SKM-1 treated with dmso at 0.1 percent for 144 hours (cell line): ENCODE data around the gene GNGT1.

Experiments used
- DNase-seq: peaks from one replicate; lab custom pipeline; 2025; ENCODE audit not compliant: unreplicated experiment; lab: John Stamatoyannopoulos, UW

Gene GNGT1

DNA sequence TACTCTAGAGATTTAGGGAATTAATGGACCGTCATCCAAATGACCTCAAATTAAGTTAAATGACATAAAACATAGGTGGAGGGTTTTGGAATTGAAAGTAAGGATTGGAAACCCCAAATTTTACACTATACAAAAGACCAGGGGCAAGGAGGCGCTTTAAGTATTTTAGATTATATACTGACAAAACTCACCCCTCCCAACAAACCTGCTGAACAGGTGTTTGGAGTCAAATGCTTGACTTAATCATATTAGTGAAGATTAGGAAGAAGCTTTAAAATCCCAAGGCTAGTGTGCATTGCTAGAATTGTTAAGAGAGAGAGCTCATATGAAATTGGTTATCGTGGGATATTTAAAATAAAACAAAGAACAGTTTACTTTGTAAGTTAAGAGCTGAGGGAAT is at the start of gene GNGT1:
TSS of gene GNGT1 (plus strand) at position 301 of the 400 bp plus-strand sequence. CDS start 180 bp downstream, outside the sequence.
- no peak for DNase-seq

DNA sequence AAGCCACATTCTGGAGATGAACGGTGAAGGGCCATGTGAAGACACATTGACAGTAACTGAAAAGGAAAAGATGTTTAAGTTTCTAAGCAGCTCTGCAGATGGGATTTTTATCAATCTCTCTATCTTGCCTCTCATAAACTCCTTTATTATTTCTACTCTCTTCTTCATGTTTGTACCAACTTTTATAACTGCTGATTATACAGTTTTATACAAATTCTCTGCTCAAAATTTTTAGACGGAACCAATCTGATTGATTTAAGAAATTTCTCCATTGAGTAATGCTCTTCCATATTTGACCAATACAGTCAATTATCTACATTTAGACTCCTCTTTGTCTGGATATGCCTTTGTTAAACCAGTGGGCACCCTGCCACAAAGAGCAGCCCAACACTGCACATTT is 47.5 kb upstream of the GNGT1 start:
- no peak for DNase-seq

DNA sequence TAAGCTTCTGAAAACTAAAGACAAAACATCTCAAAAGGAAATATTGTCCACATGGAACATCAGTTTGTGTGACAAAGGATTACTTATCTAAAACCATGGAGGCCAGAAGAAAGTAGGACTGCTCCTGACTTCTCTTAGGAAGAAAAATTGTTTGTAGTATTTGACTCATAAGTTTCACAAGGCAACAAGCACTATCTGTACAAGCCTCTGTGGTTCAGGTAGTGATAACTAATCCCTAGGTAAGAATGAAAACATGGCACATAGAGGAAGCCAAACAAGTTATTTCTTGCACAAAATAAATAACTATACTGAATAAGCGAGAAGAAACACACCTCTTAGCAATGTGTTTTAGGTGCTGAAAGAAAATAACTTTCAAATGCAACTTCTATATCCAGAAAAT is 46.1 kb upstream of the GNGT1 start:
- no peak for DNase-seq

- peak; percentile 1 for DNase-seq
These were observed 44.9 kb upstream of the GNGT1 start for GRCh38 chr7:93861325-93861949.

GRCh38 chr7:93862651-93863050 is 43.7 kb upstream of the GNGT1 start:
- no peak for DNase-seq

DNA sequence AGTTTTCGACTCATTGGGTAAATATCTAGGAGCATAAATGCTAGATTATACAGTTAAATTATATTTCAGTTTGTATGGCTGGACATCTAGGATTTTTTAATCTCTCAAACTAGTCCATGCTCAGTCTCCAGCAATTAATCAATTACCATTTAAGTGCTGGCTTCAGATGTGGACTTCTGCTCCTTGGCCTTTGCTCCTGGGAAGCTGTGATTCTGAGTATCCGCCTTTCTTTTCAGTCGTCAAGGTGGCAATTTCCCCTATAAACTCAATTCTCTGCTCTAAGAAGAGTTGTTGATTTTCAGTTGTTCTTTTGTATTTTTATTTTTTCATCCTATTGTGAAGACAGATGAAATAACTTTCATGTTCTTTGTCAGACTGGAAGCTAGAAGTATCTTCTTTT is 39.5 kb upstream of the GNGT1 start:
- no peak for DNase-seq

DNA sequence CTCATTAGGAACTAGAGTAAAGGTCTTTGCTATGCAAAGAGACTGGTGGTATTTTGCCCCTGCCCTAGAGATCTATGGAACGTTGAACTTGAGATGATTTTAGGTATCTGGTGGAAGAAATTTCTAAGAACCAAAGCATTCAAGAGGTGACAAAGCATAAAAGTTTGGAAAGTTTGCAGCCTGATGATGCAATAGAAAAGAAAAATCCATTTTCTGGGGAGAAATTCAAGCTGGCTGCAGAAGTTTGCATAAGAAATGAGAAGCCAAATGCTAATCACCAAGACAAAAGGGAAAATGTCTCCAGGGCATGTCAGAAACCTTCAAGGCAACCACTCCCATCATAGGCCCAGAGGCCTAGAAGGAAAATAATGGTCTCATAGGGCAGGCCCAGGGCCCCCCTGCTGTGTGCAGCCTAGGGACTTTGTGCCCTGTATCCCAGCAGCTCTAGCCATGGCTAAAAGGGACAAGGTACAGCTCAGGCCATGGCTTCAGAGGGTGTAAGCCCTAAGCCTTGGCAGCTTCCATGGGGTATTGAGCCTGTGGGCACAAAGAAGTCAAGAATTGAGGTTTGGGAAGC is 32.3 kb upstream of the GNGT1 start:
- no peak for DNase-seq

DNA sequence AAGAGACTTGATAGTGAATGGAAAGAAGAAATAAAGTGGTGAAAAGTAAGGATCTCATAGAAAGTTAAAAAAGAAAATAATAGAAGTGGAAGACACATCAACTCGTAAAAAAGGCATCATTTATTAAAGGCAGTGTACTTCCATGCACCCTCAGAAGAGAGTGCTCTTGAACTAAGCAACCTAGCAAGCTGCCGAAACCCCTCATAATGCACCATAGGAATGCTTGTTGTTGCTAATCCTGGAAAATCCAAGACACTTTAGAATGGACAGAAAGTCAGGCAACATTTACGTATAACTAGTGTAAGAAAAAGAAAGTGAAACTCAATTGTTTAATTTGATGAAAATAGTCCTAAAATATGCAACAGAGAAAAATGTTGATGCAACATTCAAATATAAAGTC is 28.6 kb upstream of the GNGT1 start:
- no peak for DNase-seq

DNA sequence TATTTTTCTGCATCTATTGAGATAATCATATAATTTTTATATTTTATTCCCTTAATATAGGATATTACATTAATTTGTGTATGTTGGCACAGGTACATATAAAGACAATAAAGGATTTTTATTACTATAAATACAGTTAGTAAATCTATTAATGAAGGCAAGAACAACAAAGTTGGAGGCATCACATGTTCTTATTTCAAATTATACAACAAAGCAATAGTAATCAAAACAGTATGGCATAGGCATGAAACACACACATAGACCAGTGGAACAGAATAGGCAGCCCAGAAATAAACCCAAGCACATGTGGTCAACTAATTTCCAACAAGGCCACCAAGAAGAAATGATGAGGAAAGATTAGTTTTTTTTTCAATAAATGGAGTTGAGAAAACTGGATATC is 27.0 kb upstream of the GNGT1 start:
- DNase-seq, result no peak

GRCh38 chr7:93882468-93882867 is 23.9 kb upstream of the GNGT1 start:
- no peak for DNase-seq

- no peak for DNase-seq
These were observed 23.1 kb upstream of the GNGT1 start for GRCh38 chr7:93883078-93883916.

GRCh38 chr7:93883917-93884345 is 22.4 kb upstream of the GNGT1 start:
- no peak for DNase-seq

GRCh38 chr7:93884541-93884940 is 21.8 kb upstream of the GNGT1 start:
- DNase-seq, result no peak

GRCh38 chr7:93889261-93889660 is 17.1 kb upstream of the GNGT1 start:
- no peak for DNase-seq

DNA sequence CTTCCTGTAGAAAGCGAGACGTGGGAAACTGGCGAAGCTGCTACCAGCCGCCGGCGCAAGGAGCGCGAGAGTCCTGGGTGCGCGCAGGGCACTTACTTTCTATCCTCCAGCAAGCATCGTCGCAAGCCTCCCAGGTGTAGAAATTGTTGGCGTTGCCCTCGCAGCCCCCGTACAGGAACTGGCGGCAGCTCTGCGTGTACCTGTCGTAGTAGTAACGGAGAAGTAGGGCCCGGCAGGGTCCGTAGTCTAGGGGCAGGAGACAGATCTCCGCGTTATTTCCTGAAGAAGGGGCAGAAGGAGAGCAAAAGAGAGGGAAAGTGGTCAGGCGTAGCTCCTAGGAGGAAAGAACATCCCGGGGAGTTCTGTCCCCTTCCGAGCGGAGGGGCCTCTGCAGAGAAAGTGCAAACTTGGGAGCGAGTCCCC is 16.3 kb upstream of the GNGT1 start:
- no peak for DNase-seq

- DNase-seq, result no peak
These were observed 15.8 kb upstream of the GNGT1 start, which contains the start of gene TFPI2 for GRCh38 chr7:93890464-93891068. TSS of gene TFPI2 (minus strand) at chr7:93890753. CDS start at chr7:93890678, 75 bp downstream.

DNA sequence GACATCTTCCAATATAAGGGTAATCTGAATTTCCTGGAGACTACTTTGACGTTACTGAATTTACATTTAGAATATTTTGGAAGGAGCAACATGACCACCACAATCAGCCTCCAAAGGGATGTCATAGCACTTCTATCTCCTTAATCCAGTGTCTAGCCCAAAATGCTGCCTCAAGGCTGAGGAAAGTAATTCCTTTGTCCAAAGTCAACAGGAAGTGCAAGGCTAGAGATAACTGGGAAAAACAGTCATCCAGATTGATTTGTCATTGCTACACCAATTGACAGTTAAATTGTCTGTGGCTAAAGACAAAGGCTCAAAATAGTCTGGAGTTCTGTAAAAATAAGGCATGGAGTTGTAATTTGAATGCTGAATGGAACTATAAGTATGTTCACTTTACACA is 11.9 kb upstream of the GNGT1 start:
- no peak for DNase-seq

DNA sequence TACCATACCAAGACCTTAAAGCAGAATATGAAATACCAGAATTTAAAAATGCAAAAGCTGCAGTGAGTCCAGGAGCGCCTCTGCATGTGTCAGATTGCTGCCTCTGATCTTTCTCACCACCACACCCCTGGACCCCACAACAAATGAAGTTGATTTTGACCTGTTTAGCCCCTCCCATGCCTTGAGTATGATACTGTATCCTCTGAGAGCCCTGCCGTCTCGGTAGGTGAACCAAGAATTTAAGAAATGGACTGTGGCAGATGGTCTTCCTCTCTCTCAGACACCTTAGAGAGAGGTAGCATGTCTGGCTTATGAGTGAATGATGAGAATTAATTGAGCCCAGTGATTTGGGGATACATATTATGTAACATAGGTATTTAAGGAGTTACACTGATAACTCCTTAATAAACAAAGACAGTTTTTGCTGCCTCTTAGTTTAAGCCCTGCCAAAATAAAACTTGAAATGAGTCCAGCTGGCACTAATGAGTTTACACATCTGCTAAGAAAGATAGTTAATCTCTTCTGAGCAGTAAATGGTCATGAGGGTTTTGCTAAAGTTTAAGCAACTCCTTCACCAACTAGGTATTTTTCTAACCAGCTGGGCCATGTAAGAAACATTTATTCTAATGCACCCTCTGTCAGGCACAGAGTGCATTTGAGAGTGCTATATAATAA is 11.3 kb upstream of the GNGT1 start:
- no peak for DNase-seq

- no peak for DNase-seq
These were observed 10.3 kb upstream of the GNGT1 start for GRCh38 chr7:93895859-93896600.

GRCh38 chr7:93897680-93898079 is 8.7 kb upstream of the GNGT1 start:
- no peak for DNase-seq
